HEK293 (cell line): ENCODE measurements around the gene NDOR1.

ENCODE experiments used
- CTCF ChIP-seq: fragments of 450-650 bp; formaldehyde crosslinking; IDR thresholded peaks from 2 replicates; pipeline ENCODE4 v1.5.1; 2016; ENCODE audit warnings: missing biosample characterization, missing genetic modification characterization
- PRDM10 ChIP-seq: fragments of 450-650 bp; formaldehyde crosslinking; IDR thresholded peaks from 2 replicates; pipeline ENCODE4 v1.5.1; 2016; ENCODE audit warnings: missing biosample characterization, missing genetic modification characterization
- TSHZ1 ChIP-seq: fragments of 450-650 bp; formaldehyde crosslinking; IDR thresholded peaks from 2 replicates; pipeline ENCODE4 v1.5.1; 2016; ENCODE audit warnings: missing biosample characterization, missing genetic modification characterization, borderline replicate concordance
- ZBTB11 ChIP-seq: fragments of 450-650 bp; formaldehyde crosslinking; conservative IDR thresholded peaks from 2 replicates; pipeline ENCODE4 v1.5.1; 2016; ENCODE audit warnings: low read depth, missing biosample characterization, missing genetic modification characterization
- ZNF549 ChIP-seq: fragments of 450-650 bp; IDR thresholded peaks from 2 replicates; pipeline ENCODE4 v1.5.1; 2018; ENCODE audit warnings: missing biosample characterization, missing genetic modification characterization, mild to moderate bottlenecking, inconsistent platforms, moderate library complexity
- ZNF558 ChIP-seq: fragments of 450-650 bp; formaldehyde crosslinking; IDR thresholded peaks from 2 replicates; pipeline ENCODE4 v1.5.1; 2016; ENCODE audit warnings: missing biosample characterization, missing genetic modification characterization

GRCh38 chr9:137167747-137168572 lies 37.5 kb upstream of the NDOR1 start:
- TF ChIP-seq CTCF (tag by site-specific recombination) (no peak), PRDM10 (tag by site-specific recombination) (no peak), ZNF549 (no peak), ZBTB11 (tag by site-specific recombination) (no peak), ZNF558 (tag by site-specific recombination) (no peak), TSHZ1 (tag by site-specific recombination) (no peak)
